ENCODE data around the gene PTGER1.
A peak's percentile ranks its signal among the peaks of the same experiment; 100 is the strongest.

PTGER1 gene

GRCh38 chr19:14450168-14450874 is 24.8 kb downstream of the PTGER1 start:
- peak; percentile 63 for DNase-seq
- in situ Hi-C loops (cut with MboI; ENCODE audit: low pct_unique_long_range_greater_than_20kb, low sequenced_read_pairs): no loop called here

- in situ Hi-C loops (cut with MboI; ENCODE audit: low pct_unique_long_range_greater_than_20kb, low sequenced_read_pairs): no loop called here
- DNase-seq: no peak
Measured at GRCh38 chr19:14449321-14449720, 25.8 kb downstream of the PTGER1 start.

- DNase-seq: no peak
- in situ Hi-C loops (cut with MboI; ENCODE audit: low pct_unique_long_range_greater_than_20kb, low sequenced_read_pairs): no loop called here
Measured at GRCh38 chr19:14446336-14447036, 28.7 kb downstream of the PTGER1 start.

- DNase-seq: no peak
- in situ Hi-C loops (cut with MboI; ENCODE audit: low pct_unique_long_range_greater_than_20kb, low sequenced_read_pairs): no loop called here
Measured at GRCh38 chr19:14443632-14444216, 31.4 kb downstream of the PTGER1 start.

- in situ Hi-C loops (cut with MboI; ENCODE audit: low pct_unique_long_range_greater_than_20kb, low sequenced_read_pairs): no loop called here
- no peak for DNase-seq
Measured at GRCh38 chr19:14442891-14443631, 32.1 kb downstream of the PTGER1 start.

- DNase-seq: no peak
- in situ Hi-C loops (cut with MboI; ENCODE audit: low pct_unique_long_range_greater_than_20kb, low sequenced_read_pairs): no loop called here
Measured at GRCh38 chr19:14441041-14441938, 33.9 kb downstream of the PTGER1 start.

- in situ Hi-C loops (cut with MboI; ENCODE audit: low pct_unique_long_range_greater_than_20kb, low sequenced_read_pairs): no loop called here
- DNase-seq: peak; percentile 92
Measured at GRCh38 chr19:14440049-14440448, 35.1 kb downstream of the PTGER1 start.

GRCh38 chr19:14439014-14439413 is 36.1 kb downstream of the PTGER1 start:
- in situ Hi-C loops (cut with MboI; ENCODE audit: low pct_unique_long_range_greater_than_20kb, low sequenced_read_pairs): no loop called here
- peak; percentile 35 for DNase-seq

- no peak for DNase-seq
- in situ Hi-C loops (cut with MboI; ENCODE audit: low pct_unique_long_range_greater_than_20kb, low sequenced_read_pairs): no loop called here
Measured at GRCh38 chr19:14437578-14438140, 37.5 kb downstream of the PTGER1 start.

- in situ Hi-C loops (cut with MboI; ENCODE audit: low pct_unique_long_range_greater_than_20kb, low sequenced_read_pairs): no loop called here
- no peak for DNase-seq
Measured at GRCh38 chr19:14435320-14436050, 39.7 kb downstream of the PTGER1 start.

GRCh38 chr19:14434543-14435319 is 40.4 kb downstream of the PTGER1 start:
- in situ Hi-C loops (cut with MboI; ENCODE audit: low pct_unique_long_range_greater_than_20kb, low sequenced_read_pairs): no loop called here
- DNase-seq: peak; percentile 61

- DNase-seq: peak; percentile 30
- in situ Hi-C loops (cut with MboI; ENCODE audit: low pct_unique_long_range_greater_than_20kb, low sequenced_read_pairs): no loop called here
Measured at GRCh38 chr19:14433554-14434501, 41.3 kb downstream of the PTGER1 start.

- in situ Hi-C loops (cut with MboI; ENCODE audit: low pct_unique_long_range_greater_than_20kb, low sequenced_read_pairs): no loop called here
- DNase-seq: peak; percentile 43
Measured at GRCh38 chr19:14432791-14433553, 42.2 kb downstream of the PTGER1 start, which contains the start of gene PKN1. Gene PKN1, plus strand, starts transcription at chr19:14433306. Its CDS starts 216 bp downstream, at chr19:14433522.

GRCh38 chr19:14430712-14431111 is 44.4 kb downstream of the PTGER1 start:
- no peak for DNase-seq
- in situ Hi-C loops (cut with MboI; ENCODE audit: low pct_unique_long_range_greater_than_20kb, low sequenced_read_pairs): no loop called here

- in situ Hi-C loops (cut with MboI; ENCODE audit: low pct_unique_long_range_greater_than_20kb, low sequenced_read_pairs): no loop called here
- DNase-seq: no peak
Measured at GRCh38 chr19:14428882-14429416, 46.2 kb downstream of the PTGER1 start.

Data from KBM-7 (cell line).